Right hindlimb (tissue), 1 donor: ENCODE data around the gene RBBP8NL.

ENCODE experiments used
- DNase-seq: peaks from one replicate; pipeline ENCODE4 v3.0.0-alpha.2; 2018

The RBBP8NL gene

GRCh38 chr20:62461834-62462233 is 34.5 kb upstream of the RBBP8NL start:
- DNase-seq: no peak

- no peak for DNase-seq
Observed at GRCh38 chr20:62461157-62461556, 33.8 kb upstream of the RBBP8NL start.

GRCh38 chr20:62460678-62461077 is 33.3 kb upstream of the RBBP8NL start:
- no peak for DNase-seq

GRCh38 chr20:62459488-62459887 is 32.1 kb upstream of the RBBP8NL start:
- DNase-seq: no peak

GRCh38 chr20:62458275-62459251 is 31.2 kb upstream of the RBBP8NL start:
- DNase-seq: no peak

GRCh38 chr20:62457831-62458230 is 30.5 kb upstream of the RBBP8NL start:
- DNase-seq: no peak

DNA sequence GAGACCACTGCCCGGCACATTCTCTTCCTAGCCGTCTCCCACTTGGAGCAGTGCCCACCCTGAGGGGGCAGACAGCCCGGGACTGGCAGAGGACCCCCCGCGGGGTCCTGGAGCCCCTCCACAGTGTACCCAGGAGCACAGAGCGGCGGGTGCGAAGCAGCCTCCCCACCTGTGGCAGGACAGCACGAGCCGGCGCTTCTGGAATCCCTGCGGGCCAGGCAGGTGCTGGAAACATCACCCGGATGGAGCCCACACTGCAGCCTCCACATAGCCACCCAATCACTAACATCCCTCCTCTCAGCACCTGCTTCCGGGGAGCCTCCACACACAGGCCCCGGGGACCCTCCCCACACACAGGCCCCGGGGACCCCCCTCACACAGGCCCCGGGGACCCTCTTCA is 29.8 kb upstream of the RBBP8NL start:
- DNase-seq: no peak

DNA sequence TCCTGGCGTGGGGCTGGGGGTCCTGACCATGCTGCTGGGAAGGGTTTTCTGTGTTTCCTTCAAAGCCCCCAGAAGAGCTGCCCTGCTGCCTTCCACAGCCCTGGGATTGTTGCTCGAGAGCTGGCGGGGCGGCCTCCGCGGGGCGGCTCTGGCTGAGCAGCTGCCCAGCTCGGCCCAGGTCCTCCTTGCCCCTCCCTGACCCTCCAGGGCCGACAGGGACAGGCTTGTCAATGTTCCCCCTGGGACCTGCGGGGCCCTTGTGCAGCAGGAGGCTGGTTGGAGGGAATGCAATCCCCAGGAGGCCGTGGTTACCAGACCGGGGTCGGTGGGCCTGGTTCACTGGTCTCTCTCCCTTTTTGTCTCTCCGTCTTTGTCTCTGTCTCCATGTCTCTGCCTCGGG is 28.6 kb upstream of the RBBP8NL start:
- no peak for DNase-seq

GRCh38 chr20:62454904-62455636 is 27.7 kb upstream of the RBBP8NL start:
- peak; percentile 45 for DNase-seq

- DNase-seq: no peak
Observed at GRCh38 chr20:62453186-62453808, 26.0 kb upstream of the RBBP8NL start.

DNA sequence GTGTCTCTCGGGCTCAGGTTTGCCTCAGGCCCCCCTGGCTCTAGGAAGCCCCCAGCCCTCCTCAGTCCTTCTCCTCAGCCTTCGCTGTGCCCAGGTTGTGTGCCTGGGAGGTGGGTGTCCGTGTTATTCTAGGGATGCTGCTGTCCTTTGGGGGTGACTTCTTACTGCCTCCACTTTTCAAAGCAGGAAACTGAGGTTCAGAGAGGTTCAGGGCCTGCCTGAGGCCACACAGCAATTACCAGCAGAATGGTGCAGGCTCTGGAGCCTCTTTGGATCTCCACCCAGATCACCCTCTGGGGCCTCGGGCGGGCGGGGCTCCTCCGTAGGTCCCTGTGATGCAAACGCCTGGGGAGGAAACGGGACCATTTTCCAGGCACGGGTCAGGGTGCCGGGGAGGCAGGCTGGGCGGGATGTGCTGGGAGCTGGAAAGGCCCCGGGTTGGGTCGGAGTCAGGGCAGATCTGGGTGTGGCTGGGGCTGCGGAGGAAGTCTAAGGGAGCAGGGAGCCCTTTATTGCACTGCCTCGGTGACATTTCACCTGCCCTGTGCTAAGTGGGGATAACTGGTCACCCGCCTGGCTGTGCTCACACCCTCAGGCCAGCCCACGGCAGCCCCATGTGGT is 25.2 kb upstream of the RBBP8NL start:
- no peak for DNase-seq

DNA sequence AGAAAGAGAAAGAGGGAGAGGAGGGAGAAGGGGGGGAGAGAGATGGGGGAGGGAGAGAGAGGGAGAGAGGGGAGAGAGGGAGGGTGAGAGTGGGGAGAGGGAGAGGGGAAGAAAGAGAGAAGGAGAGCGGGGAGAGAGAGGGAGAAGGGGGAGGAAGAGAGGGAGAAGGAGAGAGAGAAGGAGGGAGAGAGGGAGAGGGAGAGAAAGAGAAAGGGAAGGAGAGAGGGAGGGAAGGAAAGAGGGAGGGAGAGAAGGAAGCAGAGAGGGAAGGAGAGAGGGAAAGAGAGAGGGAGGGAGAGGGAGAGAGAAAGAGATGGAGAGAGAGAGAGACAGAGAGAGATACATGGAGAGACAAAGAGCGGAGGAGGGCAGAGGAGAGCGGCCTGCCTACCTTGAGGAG is 24.6 kb upstream of the RBBP8NL start:
- no peak for DNase-seq

GRCh38 chr20:62451156-62451767 is 23.9 kb upstream of the RBBP8NL start:
- DNase-seq: no peak

DNA sequence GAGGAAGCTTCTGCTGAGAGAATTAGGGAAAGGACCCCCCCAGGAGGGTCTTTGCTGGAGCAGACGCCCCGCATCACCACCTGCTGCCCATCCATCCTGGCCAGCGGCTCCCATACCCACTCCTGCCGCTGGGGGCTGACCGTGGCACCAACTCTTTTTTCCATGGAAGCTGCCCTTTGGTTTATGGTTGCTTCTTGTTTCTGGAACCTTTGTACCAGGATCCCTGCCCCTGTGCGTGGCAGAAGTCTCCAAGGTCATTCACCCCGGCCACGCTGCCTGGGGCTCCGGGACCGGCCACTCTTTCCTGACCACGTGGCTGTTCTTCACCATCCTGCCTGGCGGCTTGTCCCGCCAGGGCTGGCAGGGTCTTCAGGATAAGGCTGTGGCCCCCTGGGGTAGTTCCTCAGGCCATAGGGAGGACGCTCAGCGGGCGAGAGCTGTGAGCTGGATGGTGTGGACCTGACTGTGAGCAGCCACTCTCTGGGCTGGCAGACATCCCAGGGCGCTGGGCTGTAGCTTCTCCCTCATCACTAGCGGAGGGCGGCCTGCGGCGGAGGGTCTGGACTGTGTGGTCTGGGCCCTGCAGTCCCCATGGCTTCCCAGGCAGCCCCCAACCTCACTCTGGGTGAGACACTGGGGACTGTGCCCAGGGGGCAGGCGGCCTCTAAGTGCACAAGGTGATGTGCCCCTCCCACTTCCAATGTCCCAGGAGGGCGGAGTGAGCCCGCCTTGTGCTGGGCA is 22.8 kb upstream of the RBBP8NL start:
- no peak for DNase-seq

GRCh38 chr20:62448788-62449187 is 21.4 kb upstream of the RBBP8NL start:
- DNase-seq: no peak

GRCh38 chr20:62448038-62448437 is 20.7 kb upstream of the RBBP8NL start:
- DNase-seq: no peak

DNA sequence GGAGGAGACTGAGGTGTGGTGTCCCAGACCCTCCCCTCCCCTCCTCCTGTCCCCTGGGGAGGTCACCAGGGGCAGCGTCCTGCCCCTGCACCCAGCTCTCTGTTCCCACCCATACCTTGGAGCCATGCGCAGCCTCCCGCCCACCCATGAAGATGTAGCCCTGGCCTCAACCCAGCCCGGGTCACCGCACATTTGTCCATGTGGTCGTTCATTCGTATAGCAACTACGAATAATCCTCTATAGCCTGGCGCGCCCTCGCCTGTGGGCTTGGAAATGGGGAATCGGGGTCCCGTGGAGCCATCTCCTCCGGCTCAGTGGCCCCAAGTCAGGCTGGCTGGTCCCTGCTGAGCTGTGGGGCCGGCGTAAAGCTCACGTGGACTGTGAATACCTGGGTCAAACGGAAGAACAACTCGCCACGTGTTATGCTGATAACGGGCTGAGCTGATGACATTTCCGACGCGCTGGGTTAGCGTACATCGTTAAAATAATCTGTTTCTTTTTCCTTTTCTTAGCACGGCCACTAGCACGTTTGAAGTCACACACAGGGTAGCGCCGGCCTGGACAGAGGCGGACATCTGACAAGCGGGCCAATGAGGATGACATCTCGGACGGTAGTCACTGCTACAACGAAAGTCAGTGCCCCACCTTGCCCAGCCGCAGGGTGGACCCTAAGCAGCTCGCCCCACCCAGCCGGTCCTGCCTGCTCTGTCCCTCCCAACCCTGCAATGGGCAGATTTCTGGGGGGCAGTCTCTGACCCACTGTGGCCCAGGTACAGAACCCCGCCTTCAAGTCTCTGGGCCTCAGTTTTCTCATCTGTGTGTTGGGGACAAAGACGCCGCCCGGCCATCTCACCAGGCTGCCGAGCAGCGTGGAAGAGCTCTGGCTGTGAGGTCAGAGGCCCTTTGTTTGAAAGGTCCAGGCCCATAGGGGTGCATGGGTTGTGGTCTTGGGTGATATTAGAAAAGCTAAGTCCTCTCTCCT is 19.8 kb upstream of the RBBP8NL start:
- no peak for DNase-seq

GRCh38 chr20:62446481-62446880 is 19.1 kb upstream of the RBBP8NL start:
- no peak for DNase-seq

- no peak for DNase-seq
Observed at GRCh38 chr20:62445553-62446340, 18.4 kb upstream of the RBBP8NL start.

GRCh38 chr20:62444286-62444685 is 16.9 kb upstream of the RBBP8NL start:
- DNase-seq: no peak
